ENCODE measurements around the gene SMAGP.
"Not testable (repeated sequence)": the region's sequence is repeated elsewhere in the genome, so short reads cannot be mapped to it uniquely, and the experiment has no call there.

Gene SMAGP

GRCh38 chr12:51263341-51263740 is 6.9 kb downstream of the SMAGP start:
- DNase-seq = no peak

GRCh38 chr12:51262758-51263177 is 7.4 kb downstream of the SMAGP start:
- DNase-seq = peak; percentile 27

GRCh38 chr12:51259600-51259999 is 10.6 kb downstream of the SMAGP start:
- DNase-seq = not testable (repeated sequence)

GRCh38 chr12:51254536-51254935 is 15.7 kb downstream of the SMAGP start:
- no peak for DNase-seq

- DNase-seq = no peak
Observed at GRCh38 chr12:51253276-51253675, 16.9 kb downstream of the SMAGP start.

- DNase-seq = no peak
Observed at GRCh38 chr12:51247523-51248206, 22.6 kb downstream of the SMAGP start.

GRCh38 chr12:51246254-51246853 is 23.9 kb downstream of the SMAGP start:
- DNase-seq = no peak

GRCh38 chr12:51245476-51246253 is 24.6 kb downstream of the SMAGP start:
- no peak for DNase-seq

- DNase-seq = no peak
Observed at GRCh38 chr12:51244269-51244668, 25.9 kb downstream of the SMAGP start.

GRCh38 chr12:51242876-51243275 is 27.3 kb downstream of the SMAGP start:
- no peak for DNase-seq

GRCh38 chr12:51242120-51242519 is 28.1 kb downstream of the SMAGP start:
- no peak for DNase-seq

GRCh38 chr12:51240971-51241370 is 29.2 kb downstream of the SMAGP start:
- no peak for DNase-seq

GRCh38 chr12:51238510-51239334 is 31.5 kb downstream of the SMAGP start, which contains the start of gene DAZAP2:
Gene DAZAP2, plus strand, starts transcription at chr12:51238826. Its CDS starts 82 bp downstream, at chr12:51238908.
- peak; percentile 58 for DNase-seq

- no peak for DNase-seq
Observed at GRCh38 chr12:51238037-51238509, 32.1 kb downstream of the SMAGP start.

- DNase-seq = no peak
Observed at GRCh38 chr12:51234530-51234929, 35.7 kb downstream of the SMAGP start.

- no peak for DNase-seq
Observed at GRCh38 chr12:51232642-51233041, 37.6 kb downstream of the SMAGP start.

- DNase-seq = no peak
Observed at GRCh38 chr12:51229116-51229809, 41.0 kb downstream of the SMAGP start.

GRCh38 chr12:51227962-51228361 is 42.3 kb downstream of the SMAGP start:
- DNase-seq = no peak

GRCh38 chr12:51227112-51227511 is 43.1 kb downstream of the SMAGP start:
- DNase-seq = not testable (repeated sequence)

- no peak for DNase-seq
Observed at GRCh38 chr12:51225771-51226170, 44.4 kb downstream of the SMAGP start.

- DNase-seq = no peak
Observed at GRCh38 chr12:51225234-51225633, 45.0 kb downstream of the SMAGP start.

- no peak for DNase-seq
Observed at GRCh38 chr12:51224625-51225024, 45.6 kb downstream of the SMAGP start.

Measured in DMS 273 treated with DMSO at 0.1 percent for 48 hours (cell line).